Gastrocnemius medialis (tissue), 4 donors: ENCODE measurements around the gene BTG1. TPM values are rescaled to one million over a fixed set of nuclear protein-coding genes. Genes with fewer than 3 reads are reported as not detected.

Experiments
- ATAC-seq, 2 donors: fragments of 150-250 bp; one replicate each; pipeline ENCODE4 v1.9.1; 2016
- DNase-seq, 2 donors: peaks; one replicate each; pipeline ENCODE4 v3.0.0-alpha.2; 2019
- H3K27ac ChIP-seq, 4 donors: fragments of 200-600 bp; sonication (generic); 1 replicate in 1 of 4; 2 replicates in 3 of 4; pipeline ENCODE4 v1.5.1; 2016 to 2018; ENCODE audit warnings: mild to moderate bottlenecking in 2 of 4, moderate library complexity in 1 of 4
- H3K27me3 ChIP-seq, 3 donors: fragments of 200-600 bp; sonication (generic) in 2 of 3; 1 replicate in 1 of 3; 2 replicates in 2 of 3; pipeline versions ENCODE4 v1.5.1 to v1.6.0; 2016 to 2019; ENCODE audit warnings: mild to moderate bottlenecking in 1 of 3, moderate library complexity in 1 of 3
- H3K36me3 ChIP-seq, 2 donors: fragments of 200-600 bp; sonication (generic) in 1 of 2; one replicate each; pipeline ENCODE4 v1.5.1; 2017 to 2018
- H3K4me1 ChIP-seq, 2 donors: fragments of 200-600 bp; sonication (generic) in 1 of 2; one replicate each; pipeline ENCODE4 v1.5.1; 2016 to 2017; ENCODE audit warnings: mild to moderate bottlenecking in 2 of 2
- H3K4me3 ChIP-seq, 4 donors: fragments of 200-600 bp; sonication (generic) in 3 of 4; 1 replicate in 1 of 4; 2 replicates in 3 of 4; pipeline ENCODE4 v1.5.1; 2016 to 2019; ENCODE audit warnings: mild to moderate bottlenecking in 2 of 4
- H3K9me3 ChIP-seq, 3 donors: fragments of 200-600 bp; sonication (generic) in 2 of 3; 1 replicate in 1 of 3; 2 replicates in 2 of 3; pipeline ENCODE4 v1.5.1; 2016 to 2019
- CTCF ChIP-seq, 5 experiments: fragments of 450-650 bp in 3 of 5; fragments of 200-600 bp in 2 of 5; sonication (generic) in 2 of 5; IDR thresholded peaks in 4 of 5; conservative IDR thresholded peaks in 1 of 5; 1 replicate in 4 of 5; 2 replicates in 1 of 5; pipeline ENCODE4 v1.5.1; 2016 to 2019; ENCODE audit warnings: antibody characterized with exemption in 5 of 5, mild to moderate bottlenecking in 3 of 5, moderate library complexity in 3 of 5
- POLR2A ChIP-seq, 2 donors: fragments of 450-650 bp; IDR thresholded peaks; one replicate each; pipeline ENCODE4 v1.6.1; 2017; ENCODE audit warnings: antibody characterized with exemption in 2 of 2, mild to moderate bottlenecking in 2 of 2, moderate library complexity in 2 of 2
- in situ Hi-C, 4 donors: fragments of 200-750 bp; cut with MboI; loops; one replicate each; pipeline versions ENCODE4 v1.15.0 to v1.8.0; 2017; ENCODE audit warnings: low sequenced_read_pairs in 4 of 4
- intact Hi-C: fragments of 100-400 bp; cut with DNase I; formaldehyde crosslinking; loops from one replicate; pipeline ENCODE4 v1.15.1; 2023; ENCODE audit warnings: low total_unique reads
- total RNA-seq, 4 donors: library from RNA; depleted of rRNA; stranded (reverse); fragments of >200 nt; gene quantifications; one replicate each; pipeline versions ENCODE4 v1.1.0 to v1.2.3, GENCODE V29; 2016

Gene BTG1
- total RNA-seq, 4 donors from 2014 or later, result 12.5 to 33.1 (median 16.5) TPM

- no peak for DNase-seq
- TF ChIP-seq CTCF (IDR thresholded peaks at IDR 0.05 in 4 of 5, conservative IDR thresholded peaks at IDR 0.05 in 1 of 5) (no peak), POLR2A (IDR thresholded peaks at IDR 0.05) (no peak)
- in situ Hi-C loops, result no loop called here
- ATAC-seq, result no peak
- Histone ChIP-seq H3K4me3 (no peak overlapping the region), H3K27ac (no peak overlapping the region), H3K27me3 (no peaks in the 10 kb centered on the region), H3K4me1 (no peaks in the 10 kb centered on the region), H3K36me3 (no peaks in the 10 kb centered on the region), H3K9me3 (no peaks in the 10 kb centered on the region)
- intact Hi-C loops, result no loop called here
Measured at GRCh38 chr12:92105676-92106075, 40.0 kb downstream of the BTG1 start.

DNA sequence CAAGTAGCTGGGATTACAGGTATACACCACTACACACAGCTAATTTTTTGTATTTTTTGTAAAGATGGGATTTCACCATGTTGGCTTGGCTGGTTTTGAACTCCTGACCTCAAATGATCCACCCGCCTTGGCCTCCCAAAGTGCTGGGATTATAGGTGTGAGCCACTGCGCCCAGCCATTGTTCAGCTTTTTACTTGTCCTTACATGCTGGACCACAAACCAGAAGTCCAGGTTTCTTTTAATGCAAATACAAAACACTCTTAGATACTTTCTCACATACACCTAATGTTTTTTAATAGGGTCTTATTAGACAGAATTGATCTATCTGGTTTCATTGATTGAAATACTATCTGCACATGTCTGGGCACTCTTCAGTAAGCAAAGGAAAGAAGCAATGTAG is 40.5 kb downstream of the BTG1 start:
- ATAC-seq (no peak), DNase-seq (no peak)
- Histone ChIP-seq H3K9me3 (no peaks in the 10 kb centered on the region), H3K27ac (no peak overlapping the region), H3K36me3 (no peaks in the 10 kb centered on the region), H3K27me3 (no peaks in the 10 kb centered on the region), H3K4me3 (no peak overlapping the region), H3K4me1 (no peaks in the 10 kb centered on the region)
- intact Hi-C loops, result no loop called here
- in situ Hi-C loops, result no loop called here
- TF ChIP-seq CTCF (IDR thresholded peaks at IDR 0.05 in 4 of 5, conservative IDR thresholded peaks at IDR 0.05 in 1 of 5) (no peak), POLR2A (IDR thresholded peaks at IDR 0.05) (no peak)

- intact Hi-C loops, result no loop called here
- Histone ChIP-seq H3K27ac (no peak overlapping the region), H3K4me3 (no peak overlapping the region), H3K4me1 (no peaks in the 10 kb centered on the region), H3K36me3 (no peaks in the 10 kb centered on the region), H3K9me3 (no peaks in the 10 kb centered on the region), H3K27me3 (no peaks in the 10 kb centered on the region)
- TF ChIP-seq CTCF (IDR thresholded peaks at IDR 0.05 in 4 of 5, conservative IDR thresholded peaks at IDR 0.05 in 1 of 5) (no peak), POLR2A (IDR thresholded peaks at IDR 0.05) (no peak)
- ATAC-seq, result no peak
- no peak for DNase-seq
- in situ Hi-C loops, result no loop called here
Measured at GRCh38 chr12:92102606-92103005, 43.0 kb downstream of the BTG1 start.

GRCh38 chr12:92098594-92099380 is 46.9 kb downstream of the BTG1 start:
- DNase-seq (no peak), ATAC-seq (no peak)
- no peak for TF ChIP-seq POLR2A (IDR thresholded peaks at IDR 0.05)
- no peak for TF ChIP-seq CTCF (IDR thresholded peaks at IDR 0.05 in 4 of 5, conservative IDR thresholded peaks at IDR 0.05 in 1 of 5)
- H3K27me3 ChIP-seq, result no peaks in the 10 kb centered on the region
- H3K27ac ChIP-seq, result no peak overlapping the region
- intact Hi-C loops (no loop called here), in situ Hi-C loops (no loop called here)
- H3K9me3 ChIP-seq, result no peaks in the 10 kb centered on the region
- no peak overlapping the region for H3K4me3 ChIP-seq
- no peaks in the 10 kb centered on the region for H3K36me3 ChIP-seq
- H3K4me1 ChIP-seq, result no peaks in the 10 kb centered on the region
